AG04449 (cell line): ENCODE results near the gene ASH1L.
A peak's percentile ranks its signal among the peaks of the same experiment; 100 is the strongest.

Experiments
- CTCF ChIA-PET: fragments of 350-600 bp; formaldehyde crosslinking; extraction: SDS; loops from one replicate; lab custom pipeline; 2021; ENCODE audit warnings: antibody characterized with exemption; lab: Yijun Ruan, JAX
- POLR2A ChIA-PET: fragments of 400-600, 350-600 bp; formaldehyde crosslinking; extraction: SDS; loops from one replicate; lab custom pipeline; 2020; ENCODE audit warnings: antibody characterized with exemption, inconsistent platforms; lab: Yijun Ruan, JAX
- DNase-seq: peaks from one replicate; pipeline ENCODE4 v3.0.0-alpha.2; 2010; ENCODE audit warnings: low read depth, low spot score
- H3K4me3 ChIP-seq: 2 replicates; pipeline ENCODE4 v1.5.1; 2011; ENCODE audit warnings: low read depth, mild to moderate bottlenecking, control low read depth, low read length
- CTCF ChIP-seq: IDR thresholded peaks from one replicate; pipeline ENCODE4 v1.5.1; 2011; ENCODE audit warnings: mild to moderate bottlenecking, moderate library complexity, low read length, control low read depth, inconsistent platforms; ENCODE audit not compliant: insufficient read depth; ENCODE audit errors: missing control alignments

Gene ASH1L

GRCh38 chr1:155326020-155326526, 236.5 kb downstream of the ASH1L start:
- H3K4me3 ChIP-seq = no peak overlapping the region; the same call in 1 of the 2 replicates
- no peak for TF ChIP-seq CTCF
- no peak for DNase-seq
- ChIA-PET CTCF (interaction anchor here (0.6 to 13.1 kb wide), 5 partner anchors 18 to 118 kb away, joined by 3 to 253 read pairs (median 3); partner anchors contain the start of genes ENTREP3 and MTX1), POLR2A (no interaction called here)

- ChIA-PET CTCF (interaction anchor here (0.6 to 13.1 kb wide), 5 partner anchors 9 to 117 kb away, joined by 3 to 253 read pairs (median 3); partner anchors contain the start of genes ENTREP3 and MTX1), POLR2A (no interaction called here)
- peak overlapping the region; percentile 84 for H3K4me3 ChIP-seq
- no peak for DNase-seq
- no peak for TF ChIP-seq CTCF
These were observed 237.1 kb downstream of the ASH1L start for GRCh38 chr1:155325603-155325893.

GRCh38 chr1:155324717-155325602, 237.6 kb downstream of the ASH1L start:
- TF ChIP-seq CTCF = peak; percentile 64
- CTCF ChIA-PET = interaction anchor here (0.6 to 13.1 kb wide), 6 partner anchors 9 to 73 kb away, joined by 3 to 253 read pairs (median 4); partner anchors contain the start of gene ENTREP3
- H3K4me3 ChIP-seq = peak overlapping the region; percentile 84
- DNase-seq = no peak
- POLR2A ChIA-PET = interaction anchor here (2.2 to 2.3 kb wide), 2 partner anchors 17 to 52 kb away, joined by 9 to 11 read pairs; partner anchors contain the start of genes CLK2 and FDPS

GRCh38 chr1:155324037-155324716, 238.4 kb downstream of the ASH1L start:
- ChIA-PET POLR2A (interaction anchor here (0.8 to 2.3 kb wide), 5 partner anchors 16 to 239 kb away, joined by 3 to 11 read pairs (median 5); partner anchors contain the start of genes ASH1L, CLK2 and FDPS), CTCF (interaction anchor here (0.6 to 13.1 kb wide), 19 partner anchors 11 to 216 kb away, joined by 3 to 253 read pairs (median 5); partner anchors contain the start of genes CLK2, ENTREP3 and HCN3)
- TF ChIP-seq CTCF = no peak
- H3K4me3 ChIP-seq = peak overlapping the region; percentile 84
- DNase-seq = peak; percentile 70

GRCh38 chr1:155323729-155324036, 238.9 kb downstream of the ASH1L start:
- ChIA-PET POLR2A (interaction anchor here (0.8 to 2.3 kb wide), 7 partner anchors 12 to 239 kb away, joined by 3 to 11 read pairs (median 4); partner anchors contain the start of genes ASH1L, CLK2, ENTREP3 and FDPS), CTCF (interaction anchor here (0.6 to 13.1 kb wide), 20 partner anchors 11 to 217 kb away, joined by 3 to 253 read pairs (median 4); partner anchors contain the start of genes CLK2, ENTREP3 and HCN3)
- no peak for TF ChIP-seq CTCF
- H3K4me3 ChIP-seq = peak overlapping the region; percentile 84
- DNase-seq = peak; percentile 42
